Central memory CD8-positive, alpha-beta T cell (primary cell): ENCODE data around the gene TADA1.
"Not testable (repeated sequence)": the region's sequence is repeated elsewhere in the genome, so short reads cannot be mapped to it uniquely, and the experiment has no call there.

Experiments used
- ATAC-seq: fragments of 150-1000 bp; cut with Tn5 transposase; replicated peaks from 2 replicates; pipeline ENCODE4 v1.10.0; 2022; ENCODE audit warnings: mild to moderate bottlenecking, moderate FRiP score, moderate number of reproducible peaks; ENCODE audit not compliant: poor library complexity, severe bottlenecking; ENCODE audit errors: extremely low read depth
- DNase-seq, 2 donors: peaks; one replicate each; pipeline ENCODE4 v3.0.0; 2021; ENCODE audit warnings: low spot score in 2 of 2
- H3K27ac Mint-ChIP-seq: one replicate; pipeline ENCODE4 v1.8.0; 2022; ENCODE audit warnings: low read depth, mild to moderate bottlenecking, moderate library complexity, mixed read lengths
- H3K27me3 Mint-ChIP-seq: one replicate; pipeline ENCODE4 v1.8.0; 2022; ENCODE audit warnings: mixed read lengths
- H3K36me3 Mint-ChIP-seq: one replicate; pipeline ENCODE4 v1.8.0; 2022; ENCODE audit warnings: mild to moderate bottlenecking, moderate library complexity, mixed read lengths; ENCODE audit not compliant: insufficient read depth
- H3K4me1 Mint-ChIP-seq: one replicate; pipeline ENCODE4 v1.8.0; 2022; ENCODE audit warnings: mixed read lengths
- H3K4me3 Mint-ChIP-seq: one replicate; pipeline ENCODE4 v1.8.0; 2022; ENCODE audit warnings: mild to moderate bottlenecking, moderate library complexity, mixed read lengths
- H3K9me3 Mint-ChIP-seq: one replicate; pipeline ENCODE4 v1.8.0; 2022; ENCODE audit warnings: mixed read lengths

TADA1 gene

DNA sequence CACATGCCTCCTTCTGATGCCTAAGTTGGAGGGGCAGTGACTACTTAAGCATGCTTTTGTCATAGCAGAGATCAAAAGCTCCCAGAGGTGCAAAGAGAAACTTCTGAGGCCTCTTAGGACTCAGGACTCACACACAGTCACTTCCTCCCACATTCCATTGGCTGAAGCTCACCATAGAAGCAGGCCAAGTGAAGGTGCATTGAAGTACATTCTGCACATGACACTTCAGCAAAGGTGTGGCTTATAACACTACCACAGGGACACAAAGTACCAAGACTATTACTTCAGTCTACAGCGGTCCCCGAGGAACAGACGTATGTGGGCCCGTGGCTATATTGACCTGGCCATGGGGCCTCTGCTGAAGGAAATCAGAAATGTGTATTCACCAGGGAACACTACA lies 39.3 kb downstream of the TADA1 start:
- ATAC-seq = no peak
- Mint-ChIP-seq H3K36me3 (peaks cover 10% of the 10 kb centered on the region), H3K4me3 (no peak overlapping the region), H3K9me3 (no peaks in the 10 kb centered on the region), H3K27me3 (peaks cover 13% of the 10 kb centered on the region), H3K27ac (no peak overlapping the region), H3K4me1 (peaks cover 25% of the 10 kb centered on the region)
- no peak for DNase-seq

DNA sequence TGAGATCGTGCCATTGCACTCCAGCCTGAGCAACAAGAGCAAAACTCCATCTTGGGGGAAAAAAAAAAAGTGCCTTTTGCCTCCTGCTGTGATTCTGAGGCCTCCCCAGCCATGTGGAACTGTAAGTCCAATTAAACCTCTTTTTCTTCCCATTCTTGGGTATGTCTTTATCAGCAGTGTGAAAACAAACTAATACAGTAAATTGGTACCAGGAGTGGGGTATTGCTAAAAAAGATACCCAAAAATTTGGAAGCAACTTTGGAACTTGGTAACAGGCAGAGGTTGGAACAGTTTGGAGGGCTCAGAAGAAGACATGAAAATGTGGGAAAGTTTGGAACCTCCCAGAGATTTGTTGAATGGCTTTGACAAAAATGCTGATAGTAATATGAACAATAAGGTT lies 46.3 kb downstream of the TADA1 start:
- not testable (repeated sequence) for H3K4me1 Mint-ChIP-seq, H3K4me3 Mint-ChIP-seq, H3K36me3 Mint-ChIP-seq, H3K9me3 Mint-ChIP-seq, H3K27ac Mint-ChIP-seq, DNase-seq, ATAC-seq
- peaks cover 25% of the 10 kb centered on the region for H3K27me3 Mint-ChIP-seq

DNA sequence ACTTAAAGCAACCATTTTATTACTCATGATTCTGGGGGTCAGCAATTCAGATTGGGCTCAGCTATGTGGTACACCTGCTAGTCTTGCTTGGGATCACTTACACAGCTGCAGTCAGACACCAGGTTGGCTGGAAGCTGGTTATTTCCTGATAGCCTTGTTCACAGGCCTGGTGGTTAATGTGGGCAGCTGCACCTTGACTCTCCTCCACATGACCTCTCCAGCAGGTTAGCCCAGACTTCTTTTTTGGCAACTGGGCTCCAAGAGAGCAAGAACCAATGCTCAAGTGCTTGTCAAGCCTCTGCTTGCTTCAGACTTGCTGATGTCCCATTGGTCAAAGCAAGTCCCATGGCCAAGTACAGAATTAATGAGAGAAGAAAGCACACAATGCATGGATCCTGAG lies 48.6 kb downstream of the TADA1 start:
- Mint-ChIP-seq H3K36me3 (no peaks in the 10 kb centered on the region), H3K9me3 (peaks cover 6% of the 10 kb centered on the region), H3K4me1 (no peaks in the 10 kb centered on the region), H3K27ac (no peak overlapping the region), H3K4me3 (no peak overlapping the region), H3K27me3 (peaks cover 20% of the 10 kb centered on the region)
- ATAC-seq (no peak), DNase-seq (no peak)

DNA sequence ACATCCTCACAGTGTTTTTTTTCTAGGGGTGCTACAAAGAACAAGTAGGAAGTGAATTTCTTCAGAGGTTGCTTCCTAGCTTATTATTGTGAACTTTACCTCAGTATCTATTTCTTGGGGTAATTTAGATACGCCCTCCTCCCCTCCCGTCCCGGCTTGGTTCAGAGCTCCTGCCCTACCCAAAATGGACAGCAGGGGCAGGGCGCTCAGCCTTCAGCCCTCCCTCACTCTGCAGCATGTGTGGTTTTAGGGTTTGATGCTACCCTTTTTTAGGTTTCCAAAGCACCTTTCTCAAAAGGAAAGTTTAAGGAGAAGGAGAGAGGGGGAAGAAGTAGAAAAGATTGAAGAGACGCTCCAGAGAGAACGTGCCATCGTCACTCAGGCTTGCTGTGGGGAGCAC lies 53.7 kb downstream of the TADA1 start:
- Mint-ChIP-seq H3K4me1 (no peaks in the 10 kb centered on the region), H3K4me3 (no peak overlapping the region), H3K27ac (no peak overlapping the region), H3K36me3 (no peaks in the 10 kb centered on the region), H3K27me3 (peaks cover 6% of the 10 kb centered on the region), H3K9me3 (peaks cover 6% of the 10 kb centered on the region)
- DNase-seq = no peak
- no peak for ATAC-seq

DNA sequence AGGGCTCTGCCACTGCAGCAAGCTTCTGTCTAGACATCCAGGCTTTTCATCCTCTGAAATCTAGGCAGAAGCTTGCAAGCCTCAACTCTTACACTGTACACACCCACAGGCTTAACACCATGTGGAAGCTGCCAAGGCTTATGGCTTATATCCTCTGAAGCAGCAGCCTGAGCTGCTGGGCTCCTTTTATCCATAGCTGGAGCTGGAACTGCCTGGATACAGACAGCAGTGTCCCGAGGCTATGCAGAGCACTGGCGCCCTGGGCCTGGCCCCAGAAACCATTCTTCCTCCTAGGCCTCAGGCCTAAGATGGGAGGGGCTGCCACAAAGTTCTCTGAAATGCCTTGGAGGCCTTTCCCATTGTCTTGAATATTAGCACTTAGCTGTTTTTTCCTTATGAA lies 56.1 kb downstream of the TADA1 start:
- no peak overlapping the region for H3K4me3 Mint-ChIP-seq
- no peaks in the 10 kb centered on the region for H3K36me3 Mint-ChIP-seq
- peaks cover 6% of the 10 kb centered on the region for H3K9me3 Mint-ChIP-seq
- H3K4me1 Mint-ChIP-seq = no peaks in the 10 kb centered on the region
- DNase-seq (no peak), ATAC-seq (no peak)
- H3K27ac Mint-ChIP-seq = no peak overlapping the region
- H3K27me3 Mint-ChIP-seq = peaks cover 7% of the 10 kb centered on the region

DNA sequence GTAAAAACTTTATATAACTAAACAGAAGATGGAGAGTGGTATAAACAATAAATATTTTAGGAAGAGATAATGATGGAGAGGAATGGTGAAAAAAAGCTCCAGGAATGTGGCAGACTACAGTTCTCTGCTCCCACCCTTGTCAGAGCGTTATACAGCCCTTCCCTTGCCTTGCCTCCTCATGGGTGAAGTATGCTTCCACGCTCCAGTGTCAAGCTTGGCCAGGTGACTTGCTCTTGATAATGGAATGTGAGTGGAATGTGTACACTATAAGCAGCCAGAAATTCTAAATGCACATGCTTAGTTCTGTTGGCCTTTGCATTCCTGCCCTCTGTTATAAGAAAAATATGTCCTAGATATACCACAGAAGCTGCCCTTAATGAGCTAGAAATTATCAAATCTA lies 61.5 kb downstream of the TADA1 start:
- Mint-ChIP-seq H3K4me1 (no peaks in the 10 kb centered on the region), H3K27me3 (peaks cover 56% of the 10 kb centered on the region), H3K4me3 (no peak overlapping the region), H3K9me3 (no peaks in the 10 kb centered on the region), H3K27ac (no peak overlapping the region), H3K36me3 (no peaks in the 10 kb centered on the region)
- ATAC-seq (no peak), DNase-seq (no peak)

DNA sequence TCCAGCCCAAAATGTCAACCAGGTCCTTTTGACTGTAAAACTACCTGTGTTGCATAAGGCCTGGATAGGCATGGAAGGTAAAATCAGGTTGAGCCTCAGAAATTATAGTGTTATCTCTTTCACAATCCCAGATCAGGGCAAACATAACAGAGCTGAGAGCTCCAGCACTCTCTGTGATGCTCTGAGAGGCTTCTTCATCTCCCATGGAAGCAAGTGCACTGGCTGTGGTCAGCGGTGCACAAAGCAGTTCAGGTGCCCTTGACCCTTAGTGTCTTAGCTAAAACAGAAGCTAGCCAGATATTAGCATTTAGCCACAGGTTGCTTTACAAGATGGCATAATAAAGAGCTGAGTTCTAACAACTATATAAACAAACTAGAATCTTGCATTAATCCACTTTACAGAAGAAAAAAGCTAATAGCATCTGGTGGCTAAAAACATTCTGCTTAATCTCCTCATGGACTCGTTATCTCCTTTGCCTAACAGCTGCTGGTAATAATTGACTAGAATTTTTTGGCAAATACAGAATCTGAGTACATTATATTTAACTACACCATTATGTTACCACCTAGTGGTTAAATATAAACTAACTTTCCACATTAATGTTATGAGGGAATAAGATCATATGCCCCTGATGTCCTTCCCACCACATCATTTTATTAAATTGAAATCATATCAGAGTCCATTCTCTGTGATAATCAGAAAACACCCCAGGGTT lies 62.4 kb downstream of the TADA1 start:
- ATAC-seq = no peak
- no peak overlapping the region for H3K4me3 Mint-ChIP-seq
- no peak overlapping the region for H3K27ac Mint-ChIP-seq
- no peaks in the 10 kb centered on the region for H3K36me3 Mint-ChIP-seq
- H3K27me3 Mint-ChIP-seq = peaks cover 56% of the 10 kb centered on the region
- DNase-seq = no peak
- no peaks in the 10 kb centered on the region for H3K4me1 Mint-ChIP-seq
- no peaks in the 10 kb centered on the region for H3K9me3 Mint-ChIP-seq

DNA sequence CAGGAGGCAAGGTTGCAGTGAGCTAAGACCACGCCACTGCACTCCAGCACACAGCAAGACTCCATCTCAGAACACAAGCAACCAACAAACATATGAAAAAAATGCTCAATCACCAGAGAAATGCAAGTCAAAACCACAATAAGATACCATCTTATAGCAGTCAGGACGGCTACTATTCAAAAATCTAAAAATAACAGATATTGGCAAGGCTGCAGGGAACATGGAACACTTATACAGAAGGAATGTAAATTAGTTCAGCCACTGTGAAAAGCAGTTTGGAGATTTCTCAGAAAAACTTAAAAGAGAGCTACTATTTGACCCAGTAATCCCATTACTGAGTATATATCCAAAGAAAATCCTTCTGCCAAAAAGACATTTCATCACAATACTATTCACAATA lies 64.4 kb downstream of the TADA1 start:
- Mint-ChIP-seq H3K9me3 (no peaks in the 10 kb centered on the region), H3K27me3 (peaks cover 56% of the 10 kb centered on the region), H3K36me3 (no peaks in the 10 kb centered on the region), H3K4me1 (no peaks in the 10 kb centered on the region), H3K27ac (no peak overlapping the region), H3K4me3 (no peak overlapping the region)
- ATAC-seq (no peak), DNase-seq (no peak)

DNA sequence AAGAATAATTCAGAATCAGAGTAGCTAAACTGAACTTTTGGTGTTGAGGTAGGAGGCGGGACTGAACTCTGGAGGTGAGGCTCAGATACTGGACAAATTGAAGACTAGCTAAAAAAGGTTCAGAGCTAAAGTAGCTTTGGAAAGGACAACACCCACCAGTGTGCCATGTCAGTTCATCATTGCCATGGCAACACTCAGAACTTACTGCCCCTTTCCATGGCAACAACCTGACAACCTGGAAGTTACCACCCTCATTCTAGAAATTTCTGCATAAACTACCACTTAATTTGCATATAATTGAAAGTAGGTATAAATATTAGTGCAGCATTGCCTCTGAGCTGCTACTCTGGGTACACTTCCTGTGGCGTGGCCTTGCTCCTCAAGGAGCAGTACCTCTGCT lies 67.1 kb downstream of the TADA1 start:
- Mint-ChIP-seq H3K9me3 (no peaks in the 10 kb centered on the region), H3K27me3 (peaks cover 38% of the 10 kb centered on the region), H3K36me3 (no peaks in the 10 kb centered on the region), H3K27ac (no peak overlapping the region), H3K4me3 (no peak overlapping the region), H3K4me1 (no peaks in the 10 kb centered on the region)
- no peak for DNase-seq
- no peak for ATAC-seq
